KG1 (cell line): ENCODE measurements around the gene ZBP1.
"Not testable (repeated sequence)": the region's sequence is repeated elsewhere in the genome, so short reads cannot be mapped to it uniquely, and the experiment has no call there.

ENCODE experiments used
- DNase-seq: peaks from one replicate; lab custom pipeline; 2025; lab: John Stamatoyannopoulos, UW

The ZBP1 gene

DNA sequence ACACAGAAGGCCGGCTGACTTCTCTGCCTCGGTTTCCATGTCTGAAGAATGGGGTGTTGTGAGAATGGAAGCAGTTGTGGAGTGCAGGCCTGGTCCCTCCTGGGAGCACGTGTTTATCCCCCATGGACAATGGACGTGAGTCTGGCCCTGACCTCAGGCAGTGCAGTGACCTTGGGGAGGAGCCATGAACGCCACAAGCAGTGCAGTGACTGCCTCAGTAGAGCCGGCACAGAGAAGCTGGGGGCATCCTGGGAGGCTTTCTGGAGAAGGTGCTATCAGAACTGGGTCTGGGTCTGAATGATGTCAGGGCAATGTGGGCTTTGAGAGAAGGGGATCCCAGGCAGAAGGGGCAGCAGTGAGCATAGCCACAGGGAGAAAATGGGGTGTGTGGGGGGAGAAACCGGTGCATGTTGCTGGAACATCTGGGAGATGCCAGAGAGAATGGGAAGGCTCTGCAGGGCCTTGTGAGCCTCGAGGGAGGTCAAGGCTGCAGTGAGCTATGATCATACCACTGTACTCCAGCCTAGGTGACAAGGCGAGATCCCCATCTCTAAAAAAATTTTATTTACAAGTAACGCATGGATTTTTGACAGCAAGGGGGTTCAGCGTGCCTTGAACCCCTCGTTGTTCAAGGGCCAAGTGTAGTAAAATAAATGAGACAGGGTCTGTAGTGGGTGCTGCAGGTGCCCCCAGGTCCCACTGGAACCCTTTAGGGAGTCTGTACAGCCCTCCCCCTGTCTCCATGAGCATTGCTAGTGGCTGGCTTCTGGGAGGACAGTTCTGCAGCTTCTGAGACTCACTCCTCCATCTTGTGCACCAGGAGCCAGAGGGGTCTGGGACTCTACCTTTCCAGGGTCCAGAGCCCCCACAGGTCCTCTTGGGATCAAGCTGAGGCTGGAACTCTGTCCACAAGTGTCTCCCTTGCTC is 27.0 kb upstream of the ZBP1 start:
- DNase-seq = no peak

GRCh38 chr20:57638895-57639236 is 18.6 kb upstream of the ZBP1 start:
- DNase-seq = no peak

- DNase-seq = no peak
Measured at GRCh38 chr20:57638173-57638894, 18.1 kb upstream of the ZBP1 start.

GRCh38 chr20:57633945-57634491 is 13.8 kb upstream of the ZBP1 start:
- no peak for DNase-seq

- no peak for DNase-seq
Measured at GRCh38 chr20:57632286-57632685, 12.1 kb upstream of the ZBP1 start.

DNA sequence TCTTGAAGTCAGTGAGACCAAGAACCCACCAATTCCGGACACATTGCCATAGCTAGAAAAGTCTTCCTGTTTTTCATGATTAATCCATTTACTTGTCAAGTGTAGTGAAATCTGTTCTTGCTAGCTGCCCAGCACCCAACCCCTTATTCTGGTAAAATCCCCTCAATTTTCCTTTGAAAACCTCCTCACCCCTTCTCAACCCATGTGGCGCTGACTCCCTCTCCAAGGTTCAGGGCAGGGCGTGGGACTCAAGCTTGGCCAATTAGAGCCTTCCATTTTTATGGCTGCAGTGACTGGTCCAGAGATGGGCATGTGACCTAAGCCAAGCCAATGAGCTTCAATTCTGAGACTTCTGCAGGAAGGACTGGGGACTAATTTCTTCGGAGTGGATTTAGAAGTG is 9.8 kb upstream of the ZBP1 start:
- DNase-seq = no peak

GRCh38 chr20:57629491-57629901 is 9.3 kb upstream of the ZBP1 start:
- DNase-seq = not testable (repeated sequence)

DNA sequence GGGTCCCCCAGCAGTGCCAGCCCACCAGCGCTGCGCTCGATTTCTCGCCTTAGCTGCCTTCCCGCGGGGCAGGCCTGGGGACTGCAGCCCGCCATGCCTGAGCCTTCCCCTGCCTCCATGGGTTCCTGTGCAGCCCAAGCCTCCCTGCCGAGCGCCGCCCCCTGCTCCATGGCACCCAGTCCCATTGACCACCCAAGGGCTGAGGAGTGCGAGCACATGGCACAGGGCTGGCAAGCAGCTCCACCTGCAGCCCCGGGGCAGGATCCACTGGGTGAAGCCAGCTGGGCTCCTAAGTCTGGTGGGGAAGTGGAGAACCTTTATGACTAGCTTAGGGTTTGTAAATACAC is 8.7 kb upstream of the ZBP1 start:
- DNase-seq = not testable (repeated sequence)

GRCh38 chr20:57628047-57628961 is 8.1 kb upstream of the ZBP1 start:
- DNase-seq = peak; percentile 85

DNA sequence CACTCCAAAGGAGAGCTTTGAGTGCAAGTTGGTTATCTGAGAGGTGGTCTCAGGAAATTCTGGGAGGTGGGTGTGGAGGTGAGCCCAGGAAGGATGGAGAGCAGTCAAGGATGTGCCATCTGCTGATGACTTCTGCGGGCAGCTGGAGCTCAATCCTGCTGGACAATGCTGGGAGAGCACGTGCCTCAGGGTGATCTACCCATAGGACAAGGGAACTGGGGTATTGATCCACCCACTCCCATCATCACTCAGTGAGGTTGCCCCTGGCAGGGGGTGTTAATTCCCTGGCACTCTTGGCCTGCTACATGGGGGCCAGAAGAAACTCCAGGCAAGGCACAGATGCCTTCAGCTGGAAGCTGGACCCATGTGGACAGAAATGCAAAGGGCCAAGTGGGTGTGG is 7.1 kb upstream of the ZBP1 start:
- no peak for DNase-seq

DNA sequence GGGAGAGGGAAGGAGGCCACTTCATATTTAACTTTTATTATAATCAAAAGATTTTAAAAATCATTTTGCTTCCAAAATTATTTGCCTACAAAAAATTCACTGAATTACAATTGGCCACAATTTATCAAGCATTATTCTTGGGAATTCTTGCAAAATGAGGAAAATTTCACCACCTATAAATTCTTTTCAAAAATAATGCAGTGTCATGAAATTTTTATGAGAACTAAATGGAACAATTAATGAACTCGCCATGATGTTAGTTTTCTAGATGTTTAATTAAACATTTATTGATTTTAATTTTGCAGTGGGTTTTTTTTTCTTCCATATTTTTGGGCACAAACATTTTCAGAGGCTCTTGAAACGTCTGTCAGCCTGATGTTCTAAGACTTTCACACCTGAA is 5.8 kb upstream of the ZBP1 start:
- DNase-seq = no peak

- no peak for DNase-seq
Measured at GRCh38 chr20:57625181-57625958, 5.1 kb upstream of the ZBP1 start.

GRCh38 chr20:57624124-57624523 is 3.9 kb upstream of the ZBP1 start:
- no peak for DNase-seq

GRCh38 chr20:57622579-57623381 is 2.6 kb upstream of the ZBP1 start:
- peak; percentile 8 for DNase-seq

DNA sequence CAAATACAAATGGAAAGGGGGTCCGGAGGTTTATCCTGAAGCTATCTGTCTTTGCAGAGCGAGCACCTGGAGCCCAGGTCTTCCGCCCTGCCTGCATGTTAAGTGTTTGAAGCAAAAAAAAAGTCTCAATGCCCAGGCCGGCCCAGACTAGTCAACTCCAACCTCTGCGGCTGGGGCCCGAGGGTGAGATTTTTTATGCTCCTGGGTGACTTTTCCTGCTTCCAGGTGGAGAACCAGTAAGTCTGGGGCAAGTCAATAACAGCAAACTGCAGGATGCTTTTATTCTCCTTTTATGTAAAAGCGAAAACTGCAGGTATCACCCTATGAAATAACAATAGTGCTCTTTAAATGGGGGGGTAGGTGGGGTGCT is 2.0 kb upstream of the ZBP1 start:
- DNase-seq = no peak

DNA sequence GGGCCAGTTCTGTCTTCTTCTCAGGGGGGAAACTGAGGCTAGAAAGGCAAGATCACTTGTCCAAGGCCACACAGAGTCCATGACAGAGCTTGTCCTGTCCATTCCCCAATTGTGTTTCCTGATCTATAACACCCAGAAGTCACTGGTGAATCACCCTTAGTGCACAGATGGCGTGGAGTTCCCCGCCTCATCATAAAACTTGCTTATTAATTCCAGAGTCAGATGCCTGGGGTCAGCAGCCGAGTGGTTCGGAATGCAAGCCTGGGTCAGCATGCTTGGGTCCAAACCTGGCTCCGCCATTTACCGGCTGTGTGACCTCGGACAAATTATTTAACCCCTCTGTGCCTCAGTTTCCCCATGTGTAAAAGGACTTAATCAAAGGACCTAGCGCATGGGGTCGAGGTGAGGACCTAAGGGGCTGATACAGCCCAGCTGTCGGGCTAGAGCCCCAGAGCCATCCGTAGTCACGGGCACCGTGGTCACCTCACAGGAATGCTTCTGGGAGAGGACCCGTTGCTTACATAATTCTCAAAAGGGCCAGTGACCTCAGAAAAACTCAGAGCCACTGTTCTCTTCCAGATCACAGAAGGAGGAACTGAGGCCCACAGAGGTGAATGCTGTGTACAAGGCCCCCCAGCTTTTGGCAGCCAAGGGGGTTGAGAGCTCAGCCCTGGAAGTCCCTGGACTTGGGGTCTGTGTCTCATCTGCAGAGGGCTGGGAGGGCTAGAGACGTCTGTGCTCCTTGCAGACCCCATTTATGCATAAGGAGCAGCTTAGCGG is 1.4 kb upstream of the ZBP1 start:
- DNase-seq = no peak

DNA sequence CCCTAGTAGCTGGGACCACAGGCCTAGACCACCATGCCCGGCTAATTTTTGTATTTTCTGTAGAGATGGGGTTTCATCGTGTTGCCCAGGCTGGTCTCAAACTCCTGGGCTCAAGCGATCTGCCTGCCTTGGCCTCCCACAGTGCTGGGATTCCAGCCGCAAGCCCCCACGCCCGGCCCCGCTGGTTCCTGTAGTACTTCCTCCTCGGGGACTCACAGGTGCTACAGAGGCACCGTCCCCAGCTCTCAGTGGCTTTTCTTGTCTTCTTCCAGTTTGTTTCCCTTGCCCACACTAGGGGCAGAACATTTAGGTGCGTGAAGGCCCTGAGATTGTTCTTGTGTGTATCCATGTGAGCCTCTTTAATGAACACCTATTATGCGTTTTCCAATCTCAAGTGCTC is 773 bp upstream of the ZBP1 start:
- DNase-seq = no peak

GRCh38 chr20:57619051-57619831 is 985 bp downstream of the ZBP1 start:
- peak; percentile 85 for DNase-seq

- DNase-seq = no peak
Measured at GRCh38 chr20:57618764-57619050, 1.5 kb downstream of the ZBP1 start.
